ENCODE measurements around the gene PLAAT5.
A peak's percentile ranks its signal among the peaks of the same experiment; 100 is the strongest.
"Not testable (repeated sequence)": the region's sequence is repeated elsewhere in the genome, so short reads cannot be mapped to it uniquely, and the experiment has no call there.

PLAAT5 gene, protein sequence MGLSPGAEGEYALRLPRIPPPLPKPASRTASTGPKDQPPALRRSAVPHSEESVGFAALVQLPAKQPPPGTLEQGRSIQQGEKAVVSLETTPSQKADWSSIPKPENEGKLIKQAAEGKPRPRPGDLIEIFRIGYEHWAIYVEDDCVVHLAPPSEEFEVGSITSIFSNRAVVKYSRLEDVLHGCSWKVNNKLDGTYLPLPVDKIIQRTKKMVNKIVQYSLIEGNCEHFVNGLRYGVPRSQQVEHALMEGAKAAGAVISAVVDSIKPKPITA

GRCh38 chr11:63490551-63491239 is at the start of gene PLAAT5:
Gene PLAAT5, minus strand, starts transcription at chr11:63491167. Its CDS starts 133 bp downstream, at chr11:63491034.
- no peak for DNase-seq

- DNase-seq: no peak
Measured at GRCh38 chr11:63537293-63538101, 46.5 kb upstream of the PLAAT5 start.

- no peak for DNase-seq
Measured at GRCh38 chr11:63536669-63537292, 45.8 kb upstream of the PLAAT5 start, which contains the start of gene PLAAT4. Gene PLAAT4, plus strand, starts transcription at chr11:63536808. Its CDS starts 61 bp downstream, at chr11:63536869.

GRCh38 chr11:63535734-63536133 is 44.8 kb upstream of the PLAAT5 start:
- DNase-seq: no peak

GRCh38 chr11:63534895-63535461 is 44.0 kb upstream of the PLAAT5 start:
- no peak for DNase-seq

- no peak for DNase-seq
Measured at GRCh38 chr11:63534076-63534475, 43.1 kb upstream of the PLAAT5 start.

DNA sequence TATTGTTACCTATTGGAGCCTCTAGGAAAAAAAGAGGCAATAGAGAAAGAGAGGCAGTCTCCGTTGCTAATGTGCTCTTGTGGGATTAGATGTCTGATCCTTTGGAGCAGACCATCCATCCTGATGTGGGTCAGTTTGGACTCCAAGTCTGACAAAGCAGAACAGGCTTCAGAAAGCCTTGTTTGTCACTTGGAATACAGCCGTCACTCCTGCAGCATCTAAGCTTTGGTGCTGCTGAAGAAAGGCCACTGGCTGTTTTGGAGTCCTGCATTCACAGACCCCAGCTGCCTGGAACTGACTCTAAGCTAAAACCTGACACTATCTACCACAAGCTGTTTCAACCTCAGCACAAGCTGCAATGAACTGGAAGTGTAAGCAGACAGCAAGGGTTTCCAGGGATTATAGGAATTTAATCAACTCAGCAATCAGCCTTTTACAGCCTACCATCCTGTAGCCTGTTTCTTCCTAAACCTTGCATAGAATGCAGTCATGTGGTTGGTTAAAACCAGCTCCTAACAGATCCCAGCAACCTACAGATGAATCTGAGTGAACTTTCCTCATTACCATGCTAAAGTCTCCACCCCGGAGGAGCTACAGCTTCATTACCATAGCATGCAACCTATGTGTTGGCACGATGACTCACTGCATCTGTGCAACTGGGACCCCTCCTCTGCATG is 42.0 kb upstream of the PLAAT5 start:
- DNase-seq: no peak

GRCh38 chr11:63532117-63532516 is 41.1 kb upstream of the PLAAT5 start:
- no peak for DNase-seq

- peak; percentile 86 for DNase-seq
Measured at GRCh38 chr11:63531074-63531792, 40.3 kb upstream of the PLAAT5 start.

DNA sequence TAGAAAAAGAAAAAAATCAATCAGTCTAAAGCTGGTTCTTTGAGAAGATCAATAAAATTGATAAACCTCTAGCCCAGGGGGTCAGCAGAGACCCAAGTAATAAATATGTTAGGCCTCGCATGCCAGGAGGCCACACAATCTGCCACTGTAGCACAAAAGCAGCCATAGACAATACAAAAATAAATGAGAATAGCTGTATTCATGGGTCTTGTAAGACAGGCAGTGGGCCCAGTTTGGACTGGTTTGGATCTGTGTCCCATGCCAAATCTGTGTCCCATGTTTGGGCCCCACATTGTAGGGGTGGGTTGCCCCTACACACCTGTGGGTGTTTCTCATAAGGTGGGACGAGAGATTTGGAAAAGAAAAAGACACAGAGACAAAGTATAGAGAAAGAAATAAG is 39.1 kb upstream of the PLAAT5 start:
- no peak for DNase-seq

GRCh38 chr11:63529373-63529772 is 38.4 kb upstream of the PLAAT5 start:
- DNase-seq: not testable (repeated sequence)

- not testable (repeated sequence) for DNase-seq
Measured at GRCh38 chr11:63528729-63529278, 37.8 kb upstream of the PLAAT5 start.

DNA sequence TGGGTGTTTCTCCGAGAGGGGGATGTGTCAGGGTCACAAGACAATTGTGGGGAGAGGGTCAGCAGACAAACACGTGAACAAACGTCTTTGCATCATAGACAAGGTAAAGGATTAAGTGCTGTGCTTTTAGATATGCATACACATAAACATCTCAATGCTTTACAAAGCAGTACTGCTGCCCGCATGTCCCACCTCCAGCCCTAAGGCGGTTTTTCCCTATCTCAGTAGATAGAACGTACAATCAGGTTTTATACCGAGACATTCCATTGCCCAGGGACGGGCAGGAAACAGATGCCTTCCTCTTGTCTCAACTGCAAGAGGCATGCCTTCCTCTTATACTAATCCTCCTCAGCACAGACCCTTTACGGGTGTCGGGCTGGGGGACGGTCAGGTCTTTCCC is 37.2 kb upstream of the PLAAT5 start:
- not testable (repeated sequence) for DNase-seq

- no peak for DNase-seq
Measured at GRCh38 chr11:63527667-63528066, 36.7 kb upstream of the PLAAT5 start.

DNA sequence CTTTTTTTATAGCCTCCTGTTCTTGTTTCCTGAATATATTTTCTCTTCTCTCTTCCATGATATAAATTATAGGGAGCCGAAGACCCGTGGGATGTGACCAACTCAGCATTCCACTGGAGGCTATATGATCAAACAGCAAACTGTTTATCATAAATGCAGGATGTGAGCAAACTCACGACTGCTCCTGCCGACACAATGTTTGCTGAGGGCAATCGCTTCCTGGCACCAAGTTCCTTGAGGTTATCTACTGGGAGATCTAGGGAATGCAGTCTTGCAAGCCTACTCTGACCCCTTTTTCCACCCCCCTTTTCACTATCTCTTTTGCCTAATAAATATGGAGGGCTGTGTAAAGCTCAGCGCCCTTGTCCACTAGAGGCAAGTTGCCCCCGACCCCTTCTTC is 32.2 kb upstream of the PLAAT5 start:
- DNase-seq: no peak

DNA sequence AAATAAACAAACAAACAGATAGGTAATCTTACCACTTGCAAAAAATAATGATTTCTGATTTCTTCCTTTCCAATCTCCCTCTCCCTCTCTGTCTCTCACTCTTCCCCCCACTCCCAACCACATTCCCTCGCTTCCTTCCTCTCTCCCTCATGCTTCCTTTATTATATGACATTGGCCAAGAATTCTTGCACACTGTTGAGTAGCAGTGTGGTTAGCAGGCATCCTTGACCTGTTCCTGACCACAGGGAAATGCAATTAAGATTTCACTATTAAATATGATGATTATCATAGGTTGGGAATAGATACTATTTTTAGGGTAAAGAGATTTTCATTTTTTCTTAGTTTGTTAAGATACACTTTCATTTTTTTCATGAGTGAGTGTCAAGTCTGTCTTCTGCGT is 30.9 kb upstream of the PLAAT5 start:
- no peak for DNase-seq

GRCh38 chr11:63520606-63521170 is 29.7 kb upstream of the PLAAT5 start:
- no peak for DNase-seq

- peak; percentile 41 for DNase-seq
Measured at GRCh38 chr11:63518548-63518947, 27.6 kb upstream of the PLAAT5 start.

DNA sequence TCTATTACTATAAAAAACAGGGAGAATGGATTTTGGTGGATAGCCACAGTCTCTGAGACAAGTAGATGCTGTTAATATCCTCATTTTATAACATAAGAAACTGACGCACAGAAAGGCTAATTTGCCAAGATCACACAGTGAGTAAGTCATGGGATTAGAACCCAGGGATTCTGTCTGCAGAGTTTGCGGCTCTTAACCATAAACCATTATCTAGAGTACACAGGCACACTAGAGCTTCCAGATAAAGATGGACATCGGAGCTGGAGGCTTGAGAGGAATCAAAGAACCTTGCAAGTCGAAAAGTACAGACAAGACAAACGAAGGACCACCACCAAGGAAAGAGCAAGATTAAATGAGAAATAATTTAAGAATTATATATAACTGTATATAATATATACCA is 26.2 kb upstream of the PLAAT5 start:
- DNase-seq: no peak

- no peak for DNase-seq
Measured at GRCh38 chr11:63516109-63516508, 25.1 kb upstream of the PLAAT5 start.

DNA sequence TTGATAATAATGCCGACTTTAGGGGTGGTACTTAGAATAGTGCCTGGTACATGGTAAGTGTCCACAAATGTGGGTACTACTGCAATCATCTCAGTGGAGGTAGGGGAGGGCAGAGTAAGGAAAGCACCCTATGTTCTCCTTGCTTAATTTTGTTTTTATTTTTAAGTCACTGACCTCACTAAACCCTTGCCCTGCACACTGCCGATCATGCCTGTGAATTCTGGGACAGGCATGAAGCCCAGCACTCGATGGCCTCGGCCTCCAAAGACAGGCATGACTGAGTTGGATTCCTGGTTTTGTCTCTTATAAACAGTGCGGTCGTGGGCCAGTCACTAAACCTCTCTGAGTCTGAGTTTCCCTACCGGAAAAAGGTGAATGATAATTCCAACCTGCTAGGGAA is 21.8 kb upstream of the PLAAT5 start:
- no peak for DNase-seq

Measured in NCI-H226 (cell line).